SU-DHL-6 (cell line): ENCODE measurements around the gene KLHL18.

ENCODE experiments used
- H2AFZ ChIP-seq: fragments of 200-600 bp; sonication (generic); 2 replicates; pipeline ENCODE4 v1.6.1; 2014; ENCODE audit warnings: low read depth, mild to moderate bottlenecking, moderate library complexity, mixed read lengths, antibody characterized with exemption, low read length; ENCODE audit not compliant: severe bottlenecking
- H3F3A ChIP-seq: fragments of 200-600 bp; shearing (Covaris generic); 2 replicates; pipeline ENCODE4 v1.6.0; 2016; ENCODE audit warnings: antibody characterized with exemption, mild to moderate bottlenecking; ENCODE audit not compliant: insufficient read depth
- H3K27ac ChIP-seq: fragments of 200-600 bp; sonication (generic); 2 replicates; pipeline ENCODE4 v1.5.1; 2016; ENCODE audit warnings: low read depth, mild to moderate bottlenecking, low read length, moderate library complexity, mixed read lengths
- H3K27me3 ChIP-seq: fragments of 200-600 bp; sonication (generic), shearing (Covaris generic); 2 replicates; pipeline ENCODE4 v1.6.0; 2014; ENCODE audit warnings: mild to moderate bottlenecking, low read length
- H3K36me3 ChIP-seq: fragments of 200-600 bp; sonication (generic); 2 replicates; pipeline ENCODE4 v1.6.1; 2014; ENCODE audit warnings: mild to moderate bottlenecking, low read length, mixed read lengths
- H3K4me2 ChIP-seq: fragments of 300-600, 200-600 bp; shearing (Covaris generic), sonication (generic); 2 replicates; pipeline ENCODE4 v1.6.0; 2014; ENCODE audit warnings: low read length, low read depth, mild to moderate bottlenecking; ENCODE audit not compliant: poor library complexity, severe bottlenecking
- H3K4me3 ChIP-seq: fragments of 200-600 bp; sonication (generic); 2 replicates; pipeline ENCODE4 v1.5.1; 2014; ENCODE audit warnings: antibody characterized with exemption, low read length, mild to moderate bottlenecking, mixed read lengths; ENCODE audit not compliant: insufficient read depth, poor library complexity, severe bottlenecking
- H3K79me2 ChIP-seq: fragments of 200-600 bp; sonication (generic); 2 replicates; pipeline ENCODE4 v1.6.1; 2014; ENCODE audit warnings: mild to moderate bottlenecking, low read length, moderate library complexity; ENCODE audit not compliant: insufficient read depth
- H3K9ac ChIP-seq: fragments of 200-600 bp; sonication (generic); 2 replicates; pipeline ENCODE4 v1.7.0; 2014; ENCODE audit warnings: mild to moderate bottlenecking, low read length
- H3K9me2 ChIP-seq: fragments of 200-600 bp; sonication (generic); replicated peaks from 2 replicates; pipeline ENCODE4 v1.6.1; 2014; ENCODE audit warnings: low read length; ENCODE audit not compliant: insufficient read depth
- H3K9me3 ChIP-seq: fragments of 200-600 bp; sonication (generic); 2 replicates; pipeline ENCODE4 v1.6.1; 2014; ENCODE audit warnings: low read length, mixed read lengths; ENCODE audit not compliant: insufficient read depth
- H4K20me1 ChIP-seq: fragments of 200-600 bp; sonication (generic); 2 replicates; pipeline ENCODE4 v1.6.1; 2014; ENCODE audit warnings: low read depth, mild to moderate bottlenecking, antibody characterized with exemption, low read length, moderate library complexity, mixed read lengths
- EZH2phosphoT487 ChIP-seq: fragments of 200-600 bp; sonication (generic), shearing (Covaris generic); conservative IDR thresholded peaks from 2 replicates; pipeline ENCODE4 v1.6.1; 2018; ENCODE audit warnings: mild to moderate bottlenecking, antibody characterized with exemption, low read length, moderate library complexity, mixed read lengths
- TF ChIP-seq, protein P1 (sequence below): fragments of 200-600 bp; sonication (generic); IDR thresholded peaks from one replicate; pipeline ENCODE4 v1.5.1; 2017; ENCODE audit warnings: antibody characterized with exemption, mild to moderate bottlenecking, low read length, moderate library complexity; ENCODE audit not compliant: insufficient read depth, poor library complexity, severe bottlenecking

Gene KLHL18

DNA sequence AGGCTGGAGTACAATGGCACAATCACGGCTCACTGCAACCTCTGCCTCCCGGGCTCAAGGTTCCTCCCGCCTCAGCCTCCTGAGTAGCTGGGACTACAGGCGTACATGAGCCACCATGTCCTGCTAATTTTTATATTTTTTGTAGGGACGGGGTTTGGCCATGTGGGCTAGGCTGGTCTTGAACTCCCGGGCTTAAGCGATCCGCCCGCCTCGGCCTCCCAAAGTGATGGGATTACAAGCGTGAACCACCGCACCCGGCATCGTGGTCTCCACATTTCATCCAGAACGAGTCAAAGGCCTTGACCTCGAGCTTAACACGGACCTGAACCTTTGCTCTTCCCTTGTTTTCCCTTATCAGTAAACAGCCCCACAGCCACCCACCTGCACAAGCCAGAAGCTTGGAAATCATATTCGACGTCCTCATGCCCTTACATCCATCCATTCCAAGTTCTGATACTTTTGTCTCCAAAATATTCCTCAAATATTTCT, 96.7 kb downstream of the KLHL18 start:
- H3K4me3 ChIP-seq: peak overlapping the region; percentile 88
- H3K79me2 ChIP-seq: peaks cover 35% of the 10 kb centered on the region

GRCh38 chr3:47380026-47380600, 97.4 kb downstream of the KLHL18 start:
- no peak for TF ChIP-seq EZH2phosphoT487
- TF ChIP-seq, protein P1, sequence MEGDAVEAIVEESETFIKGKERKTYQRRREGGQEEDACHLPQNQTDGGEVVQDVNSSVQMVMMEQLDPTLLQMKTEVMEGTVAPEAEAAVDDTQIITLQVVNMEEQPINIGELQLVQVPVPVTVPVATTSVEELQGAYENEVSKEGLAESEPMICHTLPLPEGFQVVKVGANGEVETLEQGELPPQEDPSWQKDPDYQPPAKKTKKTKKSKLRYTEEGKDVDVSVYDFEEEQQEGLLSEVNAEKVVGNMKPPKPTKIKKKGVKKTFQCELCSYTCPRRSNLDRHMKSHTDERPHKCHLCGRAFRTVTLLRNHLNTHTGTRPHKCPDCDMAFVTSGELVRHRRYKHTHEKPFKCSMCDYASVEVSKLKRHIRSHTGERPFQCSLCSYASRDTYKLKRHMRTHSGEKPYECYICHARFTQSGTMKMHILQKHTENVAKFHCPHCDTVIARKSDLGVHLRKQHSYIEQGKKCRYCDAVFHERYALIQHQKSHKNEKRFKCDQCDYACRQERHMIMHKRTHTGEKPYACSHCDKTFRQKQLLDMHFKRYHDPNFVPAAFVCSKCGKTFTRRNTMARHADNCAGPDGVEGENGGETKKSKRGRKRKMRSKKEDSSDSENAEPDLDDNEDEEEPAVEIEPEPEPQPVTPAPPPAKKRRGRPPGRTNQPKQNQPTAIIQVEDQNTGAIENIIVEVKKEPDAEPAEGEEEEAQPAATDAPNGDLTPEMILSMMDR: no peak
- Histone ChIP-seq H3K9me3 (no peaks in the 10 kb centered on the region), H3K27me3 (no peaks in the 10 kb centered on the region), H3K9ac (peak overlapping the region; percentile 95), H3K4me2 (peak overlapping the region; percentile 80), H3K36me3 (no peaks in the 10 kb centered on the region), H3K9me2 (no peaks in the 10 kb centered on the region), H2AFZ (peak overlapping the region; percentile 85), H3K4me3 (peak overlapping the region; percentile 88), H4K20me1 (0 out of 2 replicates have a peak, but pooled peaks cover 7% of the 10 kb centered on the region), H3K79me2 (peaks cover 42% of the 10 kb centered on the region), H3F3A (no peaks in the 10 kb centered on the region), H3K27ac (peak overlapping the region; percentile 63)

More for the DNA sequence above, 96.7 kb downstream of the KLHL18 start:
- H3F3A ChIP-seq: no peaks in the 10 kb centered on the region
- H3K9ac ChIP-seq: peak overlapping the region; percentile 95
- H3K36me3 ChIP-seq: no peaks in the 10 kb centered on the region
- TF ChIP-seq EZH2phosphoT487: no peak
- TF ChIP-seq, protein P1: no peak
- no peaks in the 10 kb centered on the region for H3K9me2 ChIP-seq
- H3K4me2 ChIP-seq: peak overlapping the region; percentile 80
- 0 out of 2 replicates have a peak, but pooled peaks cover 7% of the 10 kb centered on the region for H4K20me1 ChIP-seq
- H2AFZ ChIP-seq: no peak overlapping the region
- no peak overlapping the region for H3K27ac ChIP-seq
- no peaks in the 10 kb centered on the region for H3K9me3 ChIP-seq
- no peaks in the 10 kb centered on the region for H3K27me3 ChIP-seq

DNA sequence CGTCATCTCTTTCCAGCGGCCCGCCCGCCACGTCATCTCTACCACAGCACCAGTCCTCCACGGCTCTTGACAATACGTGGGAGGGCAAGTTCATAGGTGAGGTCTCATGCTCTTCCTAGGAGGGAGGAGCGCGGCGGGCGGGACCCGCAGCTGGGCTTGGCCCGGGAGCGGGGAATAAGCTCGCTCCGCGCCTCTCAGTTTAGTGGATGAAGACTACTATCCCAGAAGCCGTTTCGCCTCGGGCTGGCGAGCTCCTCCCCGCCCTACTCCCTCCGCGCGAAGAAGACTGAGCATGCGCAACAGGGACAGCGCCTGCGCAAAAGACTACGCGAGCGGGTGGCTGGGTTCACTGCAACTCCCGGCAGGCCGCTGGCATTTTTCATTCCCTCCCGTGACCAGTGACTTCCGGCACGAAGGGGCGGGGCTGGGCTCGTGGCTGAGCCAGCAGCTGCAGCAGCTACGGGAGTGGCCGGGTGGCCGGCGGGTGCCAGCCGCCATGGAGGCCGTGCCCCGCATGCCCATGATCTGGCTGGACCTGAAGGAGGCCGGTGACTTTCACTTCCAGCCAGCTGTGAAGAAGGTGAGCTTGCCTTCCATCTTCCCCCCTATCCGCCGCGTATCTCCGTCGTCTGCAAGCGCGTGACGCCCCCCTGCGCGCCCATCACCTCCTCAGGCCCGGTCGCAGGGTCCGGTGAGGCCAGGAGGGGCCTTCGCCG, 98.0 kb downstream of the KLHL18 start, which contains the start of gene PTPN23:
Gene PTPN23 (plus strand): TSS at position 421 of the 716 bp plus-strand sequence. CDS start 76 bp downstream, at position 497.
- Histone ChIP-seq H3K9me3 (no peaks in the 10 kb centered on the region), H3K9me2 (no peaks in the 10 kb centered on the region), H3K79me2 (peaks cover 48% of the 10 kb centered on the region), H4K20me1 (0 out of 2 replicates have a peak, but pooled peaks cover 7% of the 10 kb centered on the region), H3K27me3 (no peaks in the 10 kb centered on the region), H2AFZ (peak within 1 kb of the TSS; percentile 85), H3K4me2 (peak within 1 kb of the TSS; percentile 80), H3K9ac (peak within 1 kb of the TSS; percentile 95), H3F3A (no peaks in the 10 kb centered on the region), H3K27ac (peak within 1 kb of the TSS; percentile 63), H3K36me3 (no peaks in the 10 kb centered on the region), H3K4me3 (peak within 1 kb of the TSS; percentile 88)
- no peak for TF ChIP-seq EZH2phosphoT487
- TF ChIP-seq, protein P1: no peak
